Measurements from ENCODE around the gene MASTL.
A peak's percentile ranks its signal among the peaks of the same experiment; 100 is the strongest.
"Not testable (repeated sequence)": the region's sequence is repeated elsewhere in the genome, so short reads cannot be mapped to it uniquely, and the experiment has no call there.

The MASTL gene

GRCh38 chr10:27155066-27155754 lies at the start of gene MASTL:
Gene MASTL, plus strand, starts transcription at chr10:27155352. Its CDS starts 75 bp downstream, at chr10:27155427.
- peak; percentile 91 to 93 for DNase-seq (ENCODE audit: low read depth in 2 of 2)

GRCh38 chr10:27108165-27108564 lies 47.0 kb upstream of the MASTL start:
- no peak for DNase-seq (ENCODE audit: low read depth in 2 of 2)

- DNase-seq (ENCODE audit: low read depth in 2 of 2), result no peak
Observed at GRCh38 chr10:27134371-27134770, 20.8 kb upstream of the MASTL start.

GRCh38 chr10:27138277-27138676 lies 16.9 kb upstream of the MASTL start:
- no peak for DNase-seq (ENCODE audit: low read depth in 2 of 2)

GRCh38 chr10:27143686-27144085 lies 11.5 kb upstream of the MASTL start:
- DNase-seq (ENCODE audit: low read depth in 2 of 2), result no peak

- no peak for DNase-seq (ENCODE audit: low read depth in 2 of 2)
Observed at GRCh38 chr10:27145937-27146336, 9.2 kb upstream of the MASTL start.

- DNase-seq (ENCODE audit: low read depth in 2 of 2), result no peak
Observed at GRCh38 chr10:27147701-27148100, 7.5 kb upstream of the MASTL start.

GRCh38 chr10:27150261-27150660 lies 4.9 kb upstream of the MASTL start:
- DNase-seq (ENCODE audit: low read depth in 2 of 2), result no peak

GRCh38 chr10:27152687-27153086 lies 2.5 kb upstream of the MASTL start:
- DNase-seq (ENCODE audit: low read depth in 2 of 2), result no peak

GRCh38 chr10:27153329-27153728 lies 1.8 kb upstream of the MASTL start:
- no peak for DNase-seq (ENCODE audit: low read depth in 2 of 2)

GRCh38 chr10:27153845-27154193 lies 1.3 kb upstream of the MASTL start:
- no peak for DNase-seq (ENCODE audit: low read depth in 2 of 2)

- DNase-seq (ENCODE audit: low read depth in 2 of 2), result not testable (repeated sequence)
Observed at GRCh38 chr10:27156566-27156965, 1.4 kb downstream of the MASTL start.

GRCh38 chr10:27157150-27157549 lies 2.0 kb downstream of the MASTL start:
- DNase-seq (ENCODE audit: low read depth in 2 of 2), result no peak

GRCh38 chr10:27158421-27158820 lies 3.3 kb downstream of the MASTL start:
- no peak for DNase-seq (ENCODE audit: low read depth in 2 of 2)

- DNase-seq (ENCODE audit: low read depth in 2 of 2), result no peak
Observed at GRCh38 chr10:27169849-27170248, 14.7 kb downstream of the MASTL start.

GRCh38 chr10:27188259-27188658 lies 33.1 kb downstream of the MASTL start:
- no peak for DNase-seq (ENCODE audit: low read depth in 2 of 2)

- DNase-seq (ENCODE audit: low read depth in 2 of 2), result no peak
Observed at GRCh38 chr10:27188897-27189296, 33.7 kb downstream of the MASTL start.

- no peak for DNase-seq (ENCODE audit: low read depth in 2 of 2)
Observed at GRCh38 chr10:27190508-27190907, 35.4 kb downstream of the MASTL start.

- no peak for DNase-seq (ENCODE audit: low read depth in 2 of 2)
Observed at GRCh38 chr10:27192284-27192683, 37.1 kb downstream of the MASTL start.

- DNase-seq (ENCODE audit: low read depth in 2 of 2), result no peak
Observed at GRCh38 chr10:27197980-27198620, 42.9 kb downstream of the MASTL start.

GRCh38 chr10:27203806-27204205 lies 48.7 kb downstream of the MASTL start:
- DNase-seq (ENCODE audit: low read depth in 2 of 2), result no peak

GRCh38 chr10:27207350-27207749 lies 52.2 kb downstream of the MASTL start:
- no peak for DNase-seq (ENCODE audit: low read depth in 2 of 2)

GRCh38 chr10:27223964-27224363 lies 68.8 kb downstream of the MASTL start:
- peak; percentile 4 to 16 for DNase-seq (ENCODE audit: low read depth in 2 of 2)

Measured in stimulated activated CD8-positive, alpha-beta memory T cell treated with anti-CD3 and anti-CD28 coated beads, Interleukin-7, amount 100 ng/mL, for 4 hours (primary cell).